Neural crest cell (in vitro differentiated cells): ENCODE measurements around the gene TMEM255B. TPM values are rescaled to one million over a fixed set of nuclear protein-coding genes. Genes with fewer than 3 reads are reported as not detected.

ENCODE experiments used
- DNase-seq: peaks from one replicate; pipeline ENCODE4 v3.0.0; 2021; ENCODE audit warnings: low read depth, mixed read lengths, low spot score
- H3K27ac Mint-ChIP-seq: one replicate; pipeline ENCODE4 v1.8.0; 2021; ENCODE audit warnings: mild to moderate bottlenecking, mixed read lengths; ENCODE audit not compliant: unreplicated experiment
- H3K27me3 Mint-ChIP-seq: 2 replicates; pipeline ENCODE4 v1.8.0; 2021; ENCODE audit warnings: low read depth, mild to moderate bottlenecking, mixed read lengths
- H3K36me3 Mint-ChIP-seq: 2 replicates; pipeline ENCODE4 v1.8.0; 2021; ENCODE audit warnings: low read depth, mild to moderate bottlenecking, mixed read lengths
- H3K4me1 Mint-ChIP-seq: 2 replicates; pipeline ENCODE4 v1.8.0; 2021; ENCODE audit warnings: mixed read lengths
- H3K4me3 Mint-ChIP-seq: one replicate; pipeline ENCODE4 v1.8.0; 2021; ENCODE audit warnings: mild to moderate bottlenecking, mixed read lengths
- H3K9me3 Mint-ChIP-seq: 2 replicates; pipeline ENCODE4 v1.8.0; 2021; ENCODE audit warnings: mixed read lengths
- total RNA-seq: library from RNA; stranded (reverse); gene quantifications from 2 replicates; pipeline ENCODE4 v1.2.1, GENCODE V29; 2021
- TF ChIP-seq, protein P1 (sequence below): fragments of 200-600 bp; sonication (generic); conservative IDR thresholded peaks from 2 replicates; pipeline ENCODE4 v1.5.0; 2021; ENCODE audit warnings: antibody characterized with exemption, mild to moderate bottlenecking

The TMEM255B gene
- total RNA-seq, 1 donor from 2014 or later: 2.4 TPM

DNA sequence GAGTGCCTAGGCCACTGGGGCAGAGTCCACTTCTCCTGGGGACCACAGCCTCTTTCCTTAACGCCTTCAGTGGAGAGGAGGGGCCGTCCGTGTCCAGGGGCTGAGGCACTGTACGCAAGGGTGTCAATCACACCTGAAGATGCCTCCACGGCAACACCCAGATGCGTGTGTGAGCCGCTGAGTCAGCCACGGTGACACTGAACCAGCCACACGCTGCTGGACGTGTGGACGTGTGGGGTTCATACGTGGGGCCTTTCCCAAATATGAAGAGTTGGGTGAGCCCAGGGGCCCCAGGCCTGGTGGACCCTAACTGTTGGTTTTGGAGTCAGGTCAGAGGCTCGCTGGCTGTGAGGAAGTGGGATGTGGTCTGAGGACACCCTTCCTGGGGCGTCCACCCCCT, 51.6 kb downstream of the TMEM255B start:
- TF ChIP-seq, protein P1, sequence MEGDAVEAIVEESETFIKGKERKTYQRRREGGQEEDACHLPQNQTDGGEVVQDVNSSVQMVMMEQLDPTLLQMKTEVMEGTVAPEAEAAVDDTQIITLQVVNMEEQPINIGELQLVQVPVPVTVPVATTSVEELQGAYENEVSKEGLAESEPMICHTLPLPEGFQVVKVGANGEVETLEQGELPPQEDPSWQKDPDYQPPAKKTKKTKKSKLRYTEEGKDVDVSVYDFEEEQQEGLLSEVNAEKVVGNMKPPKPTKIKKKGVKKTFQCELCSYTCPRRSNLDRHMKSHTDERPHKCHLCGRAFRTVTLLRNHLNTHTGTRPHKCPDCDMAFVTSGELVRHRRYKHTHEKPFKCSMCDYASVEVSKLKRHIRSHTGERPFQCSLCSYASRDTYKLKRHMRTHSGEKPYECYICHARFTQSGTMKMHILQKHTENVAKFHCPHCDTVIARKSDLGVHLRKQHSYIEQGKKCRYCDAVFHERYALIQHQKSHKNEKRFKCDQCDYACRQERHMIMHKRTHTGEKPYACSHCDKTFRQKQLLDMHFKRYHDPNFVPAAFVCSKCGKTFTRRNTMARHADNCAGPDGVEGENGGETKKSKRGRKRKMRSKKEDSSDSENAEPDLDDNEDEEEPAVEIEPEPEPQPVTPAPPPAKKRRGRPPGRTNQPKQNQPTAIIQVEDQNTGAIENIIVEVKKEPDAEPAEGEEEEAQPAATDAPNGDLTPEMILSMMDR: no peak
- Mint-ChIP-seq H3K27me3 (no peaks in the 10 kb centered on the region), H3K4me1 (no peaks in the 10 kb centered on the region), H3K27ac (no peak overlapping the region), H3K9me3 (no peaks in the 10 kb centered on the region), H3K4me3 (no peak overlapping the region), H3K36me3 (no peaks in the 10 kb centered on the region)
- DNase-seq: no peak

DNA sequence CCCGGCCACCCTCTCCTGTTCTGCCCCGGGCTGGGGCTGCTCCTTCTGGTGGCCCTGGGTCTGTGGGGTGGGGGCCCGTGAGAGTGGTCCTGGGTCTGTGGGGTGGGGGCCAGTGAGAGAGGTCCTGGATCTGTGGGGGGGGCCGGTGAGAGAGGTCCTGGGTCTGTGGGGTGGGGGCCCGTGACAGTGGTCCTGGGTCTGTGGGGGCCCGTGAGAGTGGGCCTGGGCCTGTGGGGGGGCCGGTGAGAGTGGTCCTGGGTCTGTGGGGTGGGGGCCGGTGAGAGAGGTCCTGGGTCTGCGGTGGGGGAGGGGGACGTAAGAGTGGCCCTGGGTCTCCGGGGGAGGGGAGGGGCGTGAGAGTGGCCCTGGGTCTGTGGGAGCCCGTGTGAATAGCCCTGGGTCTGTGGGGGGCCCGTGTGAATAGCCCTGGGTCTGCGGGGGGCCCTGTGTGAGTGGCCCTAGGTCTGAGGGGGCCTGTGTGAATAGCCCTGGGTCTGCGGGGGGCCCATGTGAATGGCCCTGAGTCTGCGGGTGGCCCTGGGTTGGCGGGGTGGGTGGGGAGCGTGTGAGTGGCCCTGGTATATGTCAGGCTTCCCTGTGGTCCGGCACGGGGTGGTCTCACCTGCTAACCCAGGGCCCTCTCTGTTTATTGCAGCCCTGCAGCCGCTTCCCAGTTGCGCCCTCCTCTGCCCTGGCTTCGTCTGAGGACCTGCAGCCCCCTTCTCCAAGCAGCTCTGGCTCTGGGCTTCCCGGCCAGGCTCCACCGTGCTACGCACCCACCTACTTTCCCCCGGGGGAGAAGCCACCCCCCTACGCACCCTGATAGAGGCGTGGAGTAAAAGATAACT, 52.3 kb downstream of the TMEM255B start:
- DNase-seq: no peak
- no peaks in the 10 kb centered on the region for H3K9me3 Mint-ChIP-seq

DNA sequence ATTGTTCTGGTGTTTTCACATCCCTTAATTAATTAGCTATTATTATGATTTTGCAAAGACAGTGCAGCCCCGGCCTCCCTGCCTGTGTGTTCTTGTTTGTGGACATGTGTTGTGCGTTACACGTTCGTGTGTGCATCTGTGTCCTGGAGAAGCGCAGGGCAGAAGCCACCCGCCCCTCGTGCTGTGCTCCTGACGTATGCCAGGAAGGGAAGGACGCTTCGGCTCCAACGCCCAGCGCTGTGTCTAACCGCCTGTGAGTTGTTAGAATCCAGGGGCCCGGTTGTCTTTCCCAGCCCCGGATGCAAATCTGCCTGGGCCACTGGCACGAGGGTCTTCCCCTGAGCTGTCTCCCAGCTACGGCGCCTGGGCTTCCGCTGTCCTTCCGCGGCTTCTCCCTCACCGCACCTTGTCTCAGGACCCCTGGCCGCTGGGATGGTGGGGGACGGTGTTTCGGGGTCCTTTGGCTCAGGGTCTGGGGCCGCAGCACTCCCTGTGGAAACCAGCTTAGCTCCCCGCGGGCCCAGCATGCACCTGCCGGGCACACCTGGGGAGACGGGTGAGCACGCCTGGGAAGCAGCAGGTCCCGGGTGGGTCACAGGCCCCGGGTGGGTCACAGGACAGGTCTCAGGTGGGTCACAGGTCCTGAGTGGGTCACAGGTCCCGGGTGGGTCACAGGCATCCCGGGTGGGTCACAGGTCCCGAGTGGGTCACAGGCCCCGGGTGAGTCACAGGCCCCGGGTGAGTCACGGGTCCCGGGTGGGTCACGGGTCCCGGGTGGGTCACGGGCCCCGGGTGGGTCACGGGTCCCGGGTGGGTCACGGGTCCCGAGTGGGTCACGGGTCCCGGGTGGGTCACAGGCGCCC, 53.4 kb downstream of the TMEM255B start:
- Mint-ChIP-seq H3K27me3 (no peaks in the 10 kb centered on the region), H3K4me1 (peaks cover 7% of the 10 kb centered on the region), H3K9me3 (no peaks in the 10 kb centered on the region), H3K4me3 (no peak overlapping the region), H3K27ac (peak overlapping the region; percentile 81), H3K36me3 (no peaks in the 10 kb centered on the region)
- DNase-seq: no peak
- TF ChIP-seq, protein P1: no peak

More for the DNA sequence above, 52.3 kb downstream of the TMEM255B start:
- H3K27ac Mint-ChIP-seq: no peak overlapping the region
- no peaks in the 10 kb centered on the region for H3K4me1 Mint-ChIP-seq
- H3K36me3 Mint-ChIP-seq: no peaks in the 10 kb centered on the region
- H3K4me3 Mint-ChIP-seq: no peak overlapping the region
- TF ChIP-seq, protein P1: no peak
- H3K27me3 Mint-ChIP-seq: no peaks in the 10 kb centered on the region

DNA sequence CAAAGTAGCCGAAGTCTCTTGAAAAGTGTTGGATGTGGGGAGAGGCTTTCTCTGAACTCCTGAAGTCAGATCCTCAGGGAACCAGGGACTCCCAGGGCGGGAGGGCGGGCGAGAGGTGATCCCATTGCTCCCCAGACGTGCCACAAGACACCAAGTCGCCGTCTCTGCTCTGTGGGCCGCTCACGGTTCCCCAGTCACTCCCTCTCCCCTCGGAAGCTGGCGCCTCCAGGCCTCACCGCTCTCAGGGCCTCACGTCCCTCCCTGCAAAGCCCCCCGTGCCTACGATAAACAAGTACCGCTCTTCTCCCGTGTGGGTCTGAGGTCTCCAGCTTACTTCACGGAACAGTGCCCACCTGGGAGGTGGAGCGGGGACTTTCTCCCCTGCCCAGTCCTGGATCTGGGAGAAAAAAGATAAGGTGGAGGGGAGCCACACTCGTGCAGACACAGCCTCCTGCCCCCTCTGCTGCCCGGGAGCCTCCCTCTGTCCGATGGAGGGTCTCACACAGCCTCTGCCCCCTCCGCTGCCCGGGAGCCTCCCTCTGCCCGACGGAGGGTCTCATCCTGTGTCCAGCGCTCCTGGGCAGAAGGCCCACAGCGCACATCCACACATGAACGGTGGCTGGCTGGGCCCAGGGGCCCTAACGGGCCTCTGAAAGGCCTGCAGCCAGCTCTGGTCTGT, 54.2 kb downstream of the TMEM255B start:
- H3K9me3 Mint-ChIP-seq: no peaks in the 10 kb centered on the region
- no peak overlapping the region for H3K4me3 Mint-ChIP-seq

More for the DNA sequence above, 54.2 kb downstream of the TMEM255B start:
- Mint-ChIP-seq H3K27ac (no peak overlapping the region), H3K27me3 (no peaks in the 10 kb centered on the region), H3K4me1 (peaks cover 9% of the 10 kb centered on the region), H3K36me3 (no peaks in the 10 kb centered on the region)
- TF ChIP-seq, protein P1: no peak
- DNase-seq: no peak
